K562 (cell line): Measurements from ENCODE around the gene CUL2. TPM values are rescaled to one million over a fixed set of nuclear protein-coding genes. Genes with fewer than 3 reads are reported as not detected.
A peak's percentile ranks its signal among the peaks of the same experiment; 100 is the strongest.

Experiments
- BDP1 ChIP-seq: IDR thresholded peaks from 3 replicates; pipeline ENCODE4 v1.6.1; 2011; ENCODE audit not compliant: insufficient read length, insufficient read depth
- EWSR1 ChIP-seq: fragments of 450-650 bp; IDR thresholded peaks from 2 replicates; pipeline ENCODE4 v1.6.1; 2018; ENCODE audit warnings: borderline replicate concordance, mild to moderate bottlenecking, low read depth, moderate library complexity; ENCODE audit not compliant: partially characterized antibody
- HCFC1 ChIP-seq: IDR thresholded peaks from 2 replicates; pipeline ENCODE4 v1.6.1; 2012; ENCODE audit warnings: low read depth, low read length, improper control_type of control experiment
- HSF4 ChIP-seq: fragments of 250-450 bp; sonication (Bioruptor Pico); IDR thresholded peaks from 2 replicates; pipeline ENCODE4 v2.1.2; 2022; ENCODE audit warnings: mild to moderate bottlenecking, moderate library complexity, borderline replicate concordance
- KLF13 ChIP-seq: fragments of 450-650 bp; IDR thresholded peaks from 2 replicates; pipeline ENCODE4 v1.6.1; 2016; ENCODE audit warnings: missing genetic modification characterization, low read depth, mild to moderate bottlenecking, missing compliant biosample characterization, moderate library complexity, borderline replicate concordance
- NFE2L1 ChIP-seq: fragments of 450-650 bp; IDR thresholded peaks from 2 replicates; pipeline ENCODE4 v1.6.1; 2016; ENCODE audit warnings: missing genetic modification characterization, low read depth, mild to moderate bottlenecking, missing compliant biosample characterization, moderate library complexity, borderline replicate concordance
- PHB2 ChIP-seq: fragments of 450-650 bp; IDR thresholded peaks from 2 replicates; pipeline ENCODE4 v1.6.1; 2017; ENCODE audit warnings: low read depth
- POLR3G ChIP-seq: IDR thresholded peaks from 2 replicates; pipeline ENCODE4 v1.6.1; 2011; ENCODE audit not compliant: insufficient read length, insufficient replicate concordance; ENCODE audit errors: extremely low read depth
- TBP ChIP-seq: optimal IDR thresholded peaks from 2 replicates; pipeline ENCODE3; 2011; ENCODE audit warnings: low read depth, low read length, improper control_type of control experiment
- XRCC4 ChIP-seq: IDR thresholded peaks from one replicate; pipeline ENCODE4 v1.6.1; 2011; ENCODE audit not compliant: insufficient read depth, insufficient read length; ENCODE audit errors: extremely low read depth
- polyA plus RNA-seq, 8 experiments: library from polyadenylated mRNA; depleted of rRNA in 4 of 8; stranded (reverse) in 5 of 8; unstranded in 3 of 8; fragments of >200 nt; fragmentation: Nextera tagmentation in 2 of 8; fragmentation: Illumina TruSeq in 1 of 8; extraction: Ambion mirVana in 2 of 8; extraction: Trizol in 1 of 8; gene quantifications; 2 replicates each; pipeline versions ENCODE4 v1.2.1 to v1.2.3, GENCODE V29; 2011 to 2014; ENCODE audit warnings: inconsistent platforms in 1 of 8, missing spikeins in 1 of 8
- total RNA-seq, 7 experiments: library from RNA; depleted of rRNA in 6 of 7; stranded (reverse); fragments of >200 nt in 6 of 7; fragmentation: Illumina TruSeq in 2 of 7; extraction: Trizol in 2 of 7; gene quantifications; 2 replicates each; pipeline versions ENCODE4 v1.2.1 to v1.2.3, GENCODE V29; 2011 to 2021; ENCODE audit warnings: low replicate concordance in 1 of 7
- TF ChIP-seq, protein P1 (sequence below): fragments of 200-800 bp; sonication (Bioruptor generic); IDR thresholded peaks from 2 replicates; pipeline ENCODE4 v1.6.1; 2016; ENCODE audit warnings: missing genetic modification characterization, missing compliant biosample characterization
- TF ChIP-seq, protein P2 (sequence below): fragments of 450-650 bp; IDR thresholded peaks from 2 replicates; pipeline ENCODE4 v1.6.1; 2016; ENCODE audit warnings: mild to moderate bottlenecking, moderate library complexity

Gene CUL2
- total and polyA plus RNA-seq, 9 of the 15 experiments (the other 6 are each of a cell fraction or from before 2014, with no cell fraction given), result 17.3 to 46.3 (median 41.2) TPM

DNA sequence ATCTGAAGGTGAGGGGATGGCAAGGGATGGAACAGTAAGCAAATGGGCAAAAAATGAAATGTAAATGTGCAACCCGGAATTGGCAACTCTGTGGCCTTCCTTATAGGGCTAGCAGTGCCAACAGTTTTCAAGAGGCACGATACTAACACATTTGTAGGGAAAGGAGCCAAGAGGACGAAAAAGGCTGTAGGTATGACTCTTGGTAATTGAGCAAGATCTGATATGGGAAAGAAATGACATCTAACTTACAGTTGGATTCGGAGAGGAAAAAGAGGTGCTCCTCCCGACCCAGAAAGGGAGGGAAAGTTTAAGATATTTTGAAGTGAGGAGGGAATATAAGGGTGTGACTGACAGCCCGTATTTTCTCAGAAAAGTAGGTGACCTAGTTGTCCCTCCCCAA lies 34.4 kb upstream of the CUL2 start (continued):
- TF ChIP-seq EWSR1, result no peak
- no peak for TF ChIP-seq TBP
- TF ChIP-seq HCFC1, result no peak
- no peak for TF ChIP-seq HSF4 (CRISPR knock-in tag)
- TF ChIP-seq PHB2, result no peak
- TF ChIP-seq, protein P1, sequence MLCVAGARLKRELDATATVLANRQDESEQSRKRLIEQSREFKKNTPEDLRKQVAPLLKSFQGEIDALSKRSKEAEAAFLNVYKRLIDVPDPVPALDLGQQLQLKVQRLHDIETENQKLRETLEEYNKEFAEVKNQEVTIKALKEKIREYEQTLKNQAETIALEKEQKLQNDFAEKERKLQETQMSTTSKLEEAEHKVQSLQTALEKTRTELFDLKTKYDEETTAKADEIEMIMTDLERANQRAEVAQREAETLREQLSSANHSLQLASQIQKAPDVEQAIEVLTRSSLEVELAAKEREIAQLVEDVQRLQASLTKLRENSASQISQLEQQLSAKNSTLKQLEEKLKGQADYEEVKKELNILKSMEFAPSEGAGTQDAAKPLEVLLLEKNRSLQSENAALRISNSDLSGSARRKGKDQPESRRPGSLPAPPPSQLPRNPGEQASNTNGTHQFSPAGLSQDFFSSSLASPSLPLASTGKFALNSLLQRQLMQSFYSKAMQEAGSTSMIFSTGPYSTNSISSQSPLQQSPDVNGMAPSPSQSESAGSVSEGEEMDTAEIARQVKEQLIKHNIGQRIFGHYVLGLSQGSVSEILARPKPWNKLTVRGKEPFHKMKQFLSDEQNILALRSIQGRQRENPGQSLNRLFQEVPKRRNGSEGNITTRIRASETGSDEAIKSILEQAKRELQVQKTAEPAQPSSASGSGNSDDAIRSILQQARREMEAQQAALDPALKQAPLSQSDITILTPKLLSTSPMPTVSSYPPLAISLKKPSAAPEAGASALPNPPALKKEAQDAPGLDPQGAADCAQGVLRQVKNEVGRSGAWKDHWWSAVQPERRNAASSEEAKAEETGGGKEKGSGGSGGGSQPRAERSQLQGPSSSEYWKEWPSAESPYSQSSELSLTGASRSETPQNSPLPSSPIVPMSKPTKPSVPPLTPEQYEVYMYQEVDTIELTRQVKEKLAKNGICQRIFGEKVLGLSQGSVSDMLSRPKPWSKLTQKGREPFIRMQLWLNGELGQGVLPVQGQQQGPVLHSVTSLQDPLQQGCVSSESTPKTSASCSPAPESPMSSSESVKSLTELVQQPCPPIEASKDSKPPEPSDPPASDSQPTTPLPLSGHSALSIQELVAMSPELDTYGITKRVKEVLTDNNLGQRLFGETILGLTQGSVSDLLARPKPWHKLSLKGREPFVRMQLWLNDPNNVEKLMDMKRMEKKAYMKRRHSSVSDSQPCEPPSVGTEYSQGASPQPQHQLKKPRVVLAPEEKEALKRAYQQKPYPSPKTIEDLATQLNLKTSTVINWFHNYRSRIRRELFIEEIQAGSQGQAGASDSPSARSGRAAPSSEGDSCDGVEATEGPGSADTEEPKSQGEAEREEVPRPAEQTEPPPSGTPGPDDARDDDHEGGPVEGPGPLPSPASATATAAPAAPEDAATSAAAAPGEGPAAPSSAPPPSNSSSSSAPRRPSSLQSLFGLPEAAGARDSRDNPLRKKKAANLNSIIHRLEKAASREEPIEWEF, result no peak
- no peak for TF ChIP-seq XRCC4
- no peak for TF ChIP-seq KLF13 (tag)
- TF ChIP-seq BDP1, result no peak
- no peak for TF ChIP-seq POLR3G
- TF ChIP-seq, protein P2, sequence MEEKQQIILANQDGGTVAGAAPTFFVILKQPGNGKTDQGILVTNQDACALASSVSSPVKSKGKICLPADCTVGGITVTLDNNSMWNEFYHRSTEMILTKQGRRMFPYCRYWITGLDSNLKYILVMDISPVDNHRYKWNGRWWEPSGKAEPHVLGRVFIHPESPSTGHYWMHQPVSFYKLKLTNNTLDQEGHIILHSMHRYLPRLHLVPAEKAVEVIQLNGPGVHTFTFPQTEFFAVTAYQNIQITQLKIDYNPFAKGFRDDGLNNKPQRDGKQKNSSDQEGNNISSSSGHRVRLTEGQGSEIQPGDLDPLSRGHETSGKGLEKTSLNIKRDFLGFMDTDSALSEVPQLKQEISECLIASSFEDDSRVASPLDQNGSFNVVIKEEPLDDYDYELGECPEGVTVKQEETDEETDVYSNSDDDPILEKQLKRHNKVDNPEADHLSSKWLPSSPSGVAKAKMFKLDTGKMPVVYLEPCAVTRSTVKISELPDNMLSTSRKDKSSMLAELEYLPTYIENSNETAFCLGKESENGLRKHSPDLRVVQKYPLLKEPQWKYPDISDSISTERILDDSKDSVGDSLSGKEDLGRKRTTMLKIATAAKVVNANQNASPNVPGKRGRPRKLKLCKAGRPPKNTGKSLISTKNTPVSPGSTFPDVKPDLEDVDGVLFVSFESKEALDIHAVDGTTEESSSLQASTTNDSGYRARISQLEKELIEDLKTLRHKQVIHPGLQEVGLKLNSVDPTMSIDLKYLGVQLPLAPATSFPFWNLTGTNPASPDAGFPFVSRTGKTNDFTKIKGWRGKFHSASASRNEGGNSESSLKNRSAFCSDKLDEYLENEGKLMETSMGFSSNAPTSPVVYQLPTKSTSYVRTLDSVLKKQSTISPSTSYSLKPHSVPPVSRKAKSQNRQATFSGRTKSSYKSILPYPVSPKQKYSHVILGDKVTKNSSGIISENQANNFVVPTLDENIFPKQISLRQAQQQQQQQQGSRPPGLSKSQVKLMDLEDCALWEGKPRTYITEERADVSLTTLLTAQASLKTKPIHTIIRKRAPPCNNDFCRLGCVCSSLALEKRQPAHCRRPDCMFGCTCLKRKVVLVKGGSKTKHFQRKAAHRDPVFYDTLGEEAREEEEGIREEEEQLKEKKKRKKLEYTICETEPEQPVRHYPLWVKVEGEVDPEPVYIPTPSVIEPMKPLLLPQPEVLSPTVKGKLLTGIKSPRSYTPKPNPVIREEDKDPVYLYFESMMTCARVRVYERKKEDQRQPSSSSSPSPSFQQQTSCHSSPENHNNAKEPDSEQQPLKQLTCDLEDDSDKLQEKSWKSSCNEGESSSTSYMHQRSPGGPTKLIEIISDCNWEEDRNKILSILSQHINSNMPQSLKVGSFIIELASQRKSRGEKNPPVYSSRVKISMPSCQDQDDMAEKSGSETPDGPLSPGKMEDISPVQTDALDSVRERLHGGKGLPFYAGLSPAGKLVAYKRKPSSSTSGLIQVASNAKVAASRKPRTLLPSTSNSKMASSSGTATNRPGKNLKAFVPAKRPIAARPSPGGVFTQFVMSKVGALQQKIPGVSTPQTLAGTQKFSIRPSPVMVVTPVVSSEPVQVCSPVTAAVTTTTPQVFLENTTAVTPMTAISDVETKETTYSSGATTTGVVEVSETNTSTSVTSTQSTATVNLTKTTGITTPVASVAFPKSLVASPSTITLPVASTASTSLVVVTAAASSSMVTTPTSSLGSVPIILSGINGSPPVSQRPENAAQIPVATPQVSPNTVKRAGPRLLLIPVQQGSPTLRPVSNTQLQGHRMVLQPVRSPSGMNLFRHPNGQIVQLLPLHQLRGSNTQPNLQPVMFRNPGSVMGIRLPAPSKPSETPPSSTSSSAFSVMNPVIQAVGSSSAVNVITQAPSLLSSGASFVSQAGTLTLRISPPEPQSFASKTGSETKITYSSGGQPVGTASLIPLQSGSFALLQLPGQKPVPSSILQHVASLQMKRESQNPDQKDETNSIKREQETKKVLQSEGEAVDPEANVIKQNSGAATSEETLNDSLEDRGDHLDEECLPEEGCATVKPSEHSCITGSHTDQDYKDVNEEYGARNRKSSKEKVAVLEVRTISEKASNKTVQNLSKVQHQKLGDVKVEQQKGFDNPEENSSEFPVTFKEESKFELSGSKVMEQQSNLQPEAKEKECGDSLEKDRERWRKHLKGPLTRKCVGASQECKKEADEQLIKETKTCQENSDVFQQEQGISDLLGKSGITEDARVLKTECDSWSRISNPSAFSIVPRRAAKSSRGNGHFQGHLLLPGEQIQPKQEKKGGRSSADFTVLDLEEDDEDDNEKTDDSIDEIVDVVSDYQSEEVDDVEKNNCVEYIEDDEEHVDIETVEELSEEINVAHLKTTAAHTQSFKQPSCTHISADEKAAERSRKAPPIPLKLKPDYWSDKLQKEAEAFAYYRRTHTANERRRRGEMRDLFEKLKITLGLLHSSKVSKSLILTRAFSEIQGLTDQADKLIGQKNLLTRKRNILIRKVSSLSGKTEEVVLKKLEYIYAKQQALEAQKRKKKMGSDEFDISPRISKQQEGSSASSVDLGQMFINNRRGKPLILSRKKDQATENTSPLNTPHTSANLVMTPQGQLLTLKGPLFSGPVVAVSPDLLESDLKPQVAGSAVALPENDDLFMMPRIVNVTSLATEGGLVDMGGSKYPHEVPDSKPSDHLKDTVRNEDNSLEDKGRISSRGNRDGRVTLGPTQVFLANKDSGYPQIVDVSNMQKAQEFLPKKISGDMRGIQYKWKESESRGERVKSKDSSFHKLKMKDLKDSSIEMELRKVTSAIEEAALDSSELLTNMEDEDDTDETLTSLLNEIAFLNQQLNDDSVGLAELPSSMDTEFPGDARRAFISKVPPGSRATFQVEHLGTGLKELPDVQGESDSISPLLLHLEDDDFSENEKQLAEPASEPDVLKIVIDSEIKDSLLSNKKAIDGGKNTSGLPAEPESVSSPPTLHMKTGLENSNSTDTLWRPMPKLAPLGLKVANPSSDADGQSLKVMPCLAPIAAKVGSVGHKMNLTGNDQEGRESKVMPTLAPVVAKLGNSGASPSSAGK, result 0 out of 2 replicates have a peak, but pooled peaks have one; percentile 22
- no peak for TF ChIP-seq NFE2L1 (tag)
